ENCODE results near the gene DSCAM. TPM values are rescaled to one million over a fixed set of nuclear protein-coding genes. Genes with fewer than 3 reads are reported as not detected.

Gene DSCAM
- polyA plus RNA-seq, 1 donor = 1.2 TPM

DNA sequence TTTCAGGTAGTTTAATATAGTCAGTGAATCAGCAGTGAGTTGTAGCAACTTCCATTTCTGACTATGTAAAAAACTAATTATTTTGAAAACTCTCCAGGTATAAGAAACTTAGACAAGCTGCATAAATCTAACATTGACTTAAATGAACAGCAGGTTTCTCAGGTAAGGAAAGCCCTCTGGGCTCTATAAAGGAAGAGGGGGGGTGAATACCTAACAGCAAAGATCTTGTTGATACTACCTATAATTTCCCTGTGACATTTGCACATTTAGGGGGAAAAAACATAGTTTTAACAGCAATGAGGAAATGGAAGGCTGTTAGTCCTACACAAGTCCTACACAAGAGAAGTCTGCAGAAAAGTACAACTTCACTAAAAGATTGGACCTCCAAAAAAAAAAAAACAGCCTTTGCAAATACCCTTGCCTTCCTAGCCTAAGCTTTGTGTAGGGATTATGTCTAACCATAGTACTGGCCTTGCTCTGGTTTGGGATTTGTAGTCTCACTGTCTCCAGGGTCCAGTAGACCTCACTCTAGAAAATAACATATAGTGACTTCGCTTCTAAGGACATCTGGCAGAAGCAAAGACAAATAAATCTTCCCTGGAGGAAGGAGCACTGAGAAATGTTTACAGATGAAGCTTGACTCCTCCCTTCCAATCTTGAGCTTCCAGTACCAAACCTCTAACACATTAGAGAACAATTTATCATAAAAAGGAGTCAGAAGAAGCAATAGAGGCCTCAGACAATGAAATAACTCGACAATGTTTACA is 459.8 kb downstream of the DSCAM start:
- DNase-seq (ENCODE audit: low read depth) = no peak

DNA sequence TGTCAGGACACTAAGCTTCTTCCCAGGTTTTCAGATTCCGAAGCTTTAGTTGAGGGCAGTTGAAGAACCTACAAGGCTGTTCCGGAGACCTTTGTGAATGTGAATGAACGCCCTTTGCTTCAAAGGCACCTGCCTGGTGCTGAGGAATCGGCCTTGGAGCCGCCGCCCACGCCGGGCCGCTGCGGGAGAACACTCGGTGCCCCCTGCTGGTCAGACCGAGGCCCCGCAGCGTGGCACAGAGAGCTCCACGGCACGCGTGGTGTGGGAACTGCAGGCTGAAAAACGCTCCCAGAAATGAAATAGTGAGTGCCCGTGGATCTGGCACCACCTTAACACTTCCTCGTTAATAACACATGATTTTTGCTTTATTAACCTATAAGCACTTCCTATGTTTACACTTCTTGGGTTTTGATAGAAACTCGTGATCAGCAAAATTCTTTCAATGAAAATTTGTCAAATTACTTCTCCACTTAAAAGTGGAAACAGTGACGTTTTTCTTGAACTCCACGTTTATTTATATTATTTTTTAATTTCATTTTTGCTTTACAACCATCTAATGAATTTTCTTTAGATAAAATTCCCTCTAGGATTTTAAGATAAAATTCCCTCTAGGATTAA is 460.6 kb downstream of the DSCAM start:
- DNase-seq (ENCODE audit: low read depth) = no peak

DNA sequence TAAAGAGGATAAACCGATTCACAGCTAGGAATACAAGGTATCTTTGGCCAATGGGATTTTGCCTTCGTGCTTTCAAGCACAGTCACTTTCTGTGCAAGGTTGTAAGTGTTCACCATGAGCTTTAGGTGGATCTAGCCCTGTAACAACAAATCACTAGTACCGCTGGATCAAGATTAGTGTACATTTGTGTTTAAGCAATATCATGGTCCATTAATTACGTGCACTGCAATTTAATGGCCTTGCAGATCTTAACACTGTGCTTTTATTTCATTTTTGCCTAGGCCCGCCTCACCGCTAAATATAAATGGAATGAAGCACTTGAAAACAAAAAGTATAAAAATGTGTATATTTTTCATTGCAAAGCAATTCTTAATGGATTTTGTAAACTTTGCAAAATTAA is 461.1 kb downstream of the DSCAM start:
- DNase-seq (ENCODE audit: low read depth) = no peak

DNA sequence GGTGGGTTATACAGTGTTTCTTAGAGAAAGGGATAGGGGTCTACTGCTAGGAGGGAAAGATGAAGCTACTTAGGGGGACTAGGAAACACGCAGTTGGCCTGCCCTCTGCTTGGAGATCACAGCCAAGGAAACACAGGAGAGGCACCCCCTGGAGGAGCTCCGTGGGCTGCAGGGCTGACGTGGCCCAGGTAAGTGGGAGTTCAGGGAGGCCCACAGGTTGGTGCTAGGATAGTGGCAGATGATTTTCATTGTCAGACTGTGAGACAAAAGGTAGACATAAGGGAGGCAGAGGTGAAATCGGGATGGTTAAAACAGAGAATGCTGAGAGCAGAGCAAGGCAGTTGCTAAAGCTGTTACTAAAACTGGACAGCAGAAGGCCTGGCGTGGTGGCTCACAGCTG is 463.0 kb downstream of the DSCAM start:
- no peak for DNase-seq (ENCODE audit: low read depth)

DNA sequence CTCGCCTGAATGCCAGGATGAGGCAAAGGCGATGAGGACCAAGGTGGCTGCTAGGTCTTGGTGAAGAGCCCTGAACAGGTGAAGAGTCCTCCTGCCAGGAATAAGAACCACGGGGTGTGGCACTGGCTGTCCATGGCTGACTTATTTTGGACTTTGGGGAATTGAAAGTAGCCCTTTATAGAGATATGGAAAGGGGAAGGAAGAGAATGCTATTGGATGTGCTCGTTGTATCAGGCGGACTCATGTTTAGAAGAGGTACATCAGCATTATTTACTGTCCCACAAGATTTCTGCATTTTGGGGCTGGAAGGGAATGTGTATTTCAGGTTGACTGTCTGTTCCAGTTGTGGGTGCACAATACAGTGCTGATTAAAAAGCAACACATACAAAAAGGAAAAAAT is 465.8 kb downstream of the DSCAM start:
- DNase-seq (ENCODE audit: low read depth) = no peak

DNA sequence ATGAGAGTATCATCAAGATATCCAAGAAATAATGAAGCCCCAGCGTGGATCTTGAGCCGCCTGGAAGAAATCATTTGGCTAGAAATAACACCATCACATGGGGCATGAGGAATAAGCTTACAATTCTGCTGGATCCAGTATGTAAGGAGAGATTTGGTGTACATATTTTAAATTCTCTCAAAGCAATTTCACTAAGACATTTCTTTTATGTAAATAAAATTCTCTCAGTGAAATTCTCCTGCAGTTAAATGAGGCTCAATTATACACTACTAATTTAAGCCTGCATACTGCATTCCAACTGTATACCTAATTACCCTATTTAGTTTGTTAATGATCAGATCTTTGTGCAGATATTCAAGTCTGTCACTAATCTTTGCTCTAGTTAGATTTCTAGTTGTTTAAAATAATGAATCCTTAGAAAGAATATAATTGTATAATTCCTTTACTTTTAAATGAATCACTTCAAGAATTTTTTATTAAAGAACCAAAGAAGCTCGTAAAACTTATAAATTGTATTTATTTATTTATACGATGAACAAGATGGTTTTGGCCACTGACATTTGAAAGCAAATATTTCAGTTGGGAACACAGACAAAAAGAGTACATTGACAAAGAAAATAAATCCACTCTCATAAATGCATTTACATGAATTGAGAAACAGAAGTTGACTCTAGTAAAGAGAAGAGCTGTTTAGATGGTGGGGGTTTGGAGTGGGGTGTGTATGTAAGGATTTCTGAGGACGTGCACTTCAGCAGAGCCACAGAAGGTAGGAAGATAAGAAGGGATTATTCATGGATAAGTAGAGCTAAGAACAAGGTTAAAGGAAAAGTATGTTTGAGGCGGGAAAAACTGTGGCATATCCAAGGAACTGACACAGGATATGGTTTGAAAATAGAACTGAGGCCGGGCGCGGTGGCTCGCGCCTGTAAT is 466.8 kb downstream of the DSCAM start:
- no peak for DNase-seq (ENCODE audit: low read depth)

DNA sequence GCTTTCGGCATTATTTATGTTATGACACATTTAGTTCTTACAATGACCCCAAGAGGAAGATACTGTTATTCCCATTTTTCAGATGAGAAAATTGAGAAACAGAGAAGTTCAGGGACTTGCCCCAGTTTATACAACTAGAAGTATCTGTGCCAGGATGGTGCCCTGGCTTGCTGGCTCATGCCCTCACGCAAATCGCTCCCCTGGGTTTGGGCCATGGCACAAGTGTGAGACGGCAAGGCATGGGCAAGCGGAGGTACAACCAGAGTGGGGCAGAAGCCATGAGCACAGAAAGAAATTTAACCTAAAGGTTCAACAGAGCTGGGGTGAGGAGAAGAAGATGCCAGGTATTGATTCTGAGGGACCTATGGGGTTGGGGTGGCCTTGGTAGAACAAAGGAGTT is 469.8 kb downstream of the DSCAM start:
- no peak for DNase-seq (ENCODE audit: low read depth)

DNA sequence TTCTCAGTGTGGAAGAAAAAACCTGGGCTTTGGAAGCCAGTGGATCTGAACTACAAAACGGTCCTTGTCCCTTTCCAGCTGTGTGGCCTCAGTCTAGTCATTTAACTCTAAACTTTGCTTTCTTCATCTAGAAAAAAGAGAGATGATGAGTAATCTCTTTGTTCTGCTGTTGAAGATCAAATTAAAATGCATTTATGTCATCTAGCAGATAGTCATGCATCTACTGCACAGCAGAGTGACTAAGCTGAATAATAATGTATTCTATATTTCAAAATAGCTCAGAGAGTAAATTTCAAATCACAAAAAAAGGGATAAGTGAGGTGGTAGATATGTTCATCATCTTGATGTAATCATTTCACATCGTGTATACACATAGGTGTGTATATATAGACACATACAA is 473.2 kb downstream of the DSCAM start:
- DNase-seq (ENCODE audit: low read depth) = no peak

DNA sequence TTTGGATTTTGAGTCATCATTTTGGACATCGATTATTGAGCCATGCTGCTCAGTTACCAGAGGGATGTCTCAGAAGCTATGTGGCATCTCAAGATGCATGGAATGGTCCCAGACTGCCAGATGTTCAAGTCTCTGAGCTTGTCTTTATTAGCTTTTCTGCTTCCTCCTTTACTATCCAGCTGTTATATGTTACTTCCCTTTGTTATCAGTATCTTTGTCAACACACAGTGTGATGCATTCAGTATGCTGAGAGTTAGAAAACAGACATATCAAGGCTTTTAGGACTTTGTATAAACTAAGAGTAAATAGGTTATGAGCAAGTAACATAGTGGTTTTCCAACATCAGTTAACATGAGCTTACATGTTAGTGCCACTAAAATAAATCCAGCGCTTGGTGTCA is 474.5 kb downstream of the DSCAM start:
- DNase-seq (ENCODE audit: low read depth) = no peak

DNA sequence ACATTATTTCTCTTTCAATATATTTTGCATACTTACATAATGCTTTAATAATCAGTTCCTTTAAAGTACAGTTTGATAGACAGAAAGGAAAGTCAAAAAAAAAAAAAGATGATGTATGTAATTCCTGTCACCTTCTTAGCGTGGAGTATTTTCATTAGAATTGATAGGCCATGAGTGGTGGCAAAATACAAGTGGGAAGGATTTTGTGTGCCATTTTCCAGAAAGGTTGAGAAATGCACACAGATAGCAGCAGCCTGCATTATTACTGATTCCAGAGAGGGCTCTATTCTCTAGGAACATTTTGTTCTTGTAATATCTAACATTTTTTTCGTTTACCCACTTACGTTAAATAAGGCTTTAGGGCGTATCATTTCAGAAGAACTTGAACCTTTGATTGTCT is 475.6 kb downstream of the DSCAM start:
- DNase-seq (ENCODE audit: low read depth) = no peak

DNA sequence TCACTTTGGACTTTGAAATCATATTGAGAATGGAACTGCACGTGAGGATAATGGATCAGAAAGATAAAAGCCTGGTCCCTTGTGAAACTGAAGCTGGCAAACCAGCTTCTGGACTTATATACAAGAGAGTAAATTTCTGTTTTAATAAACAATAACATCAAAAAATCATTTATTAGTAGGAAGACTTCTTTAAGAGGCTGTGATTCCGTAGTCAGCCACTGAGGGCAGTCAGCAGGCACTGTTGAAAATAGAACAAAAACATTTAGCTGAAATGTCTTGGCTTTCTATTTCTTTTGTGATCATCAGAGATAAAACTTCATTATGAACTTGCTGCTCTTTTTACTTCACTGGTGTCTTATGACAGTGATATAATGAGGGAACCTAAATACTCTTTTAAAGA is 490.3 kb downstream of the DSCAM start:
- no peak for DNase-seq (ENCODE audit: low read depth)

DNA sequence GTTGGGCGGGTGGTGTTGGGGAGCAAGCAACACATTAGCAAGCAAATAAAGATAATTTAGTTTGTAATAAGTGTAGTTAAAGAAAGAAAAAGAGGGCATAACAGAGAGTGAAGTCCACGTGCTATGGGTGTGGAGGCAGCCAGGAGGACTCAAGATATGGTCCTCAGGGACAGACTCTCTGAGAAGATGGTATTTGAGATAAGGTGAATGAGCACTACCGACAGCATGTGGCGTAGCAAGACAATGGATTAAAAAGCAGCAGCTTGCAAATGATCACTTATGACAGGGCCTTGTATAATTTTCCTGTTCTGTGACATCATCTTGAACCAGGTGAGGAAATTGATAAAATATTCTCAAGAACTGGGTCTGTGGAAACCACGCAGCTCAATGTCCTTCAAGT is 491.9 kb downstream of the DSCAM start:
- no peak for DNase-seq (ENCODE audit: low read depth)

DNA sequence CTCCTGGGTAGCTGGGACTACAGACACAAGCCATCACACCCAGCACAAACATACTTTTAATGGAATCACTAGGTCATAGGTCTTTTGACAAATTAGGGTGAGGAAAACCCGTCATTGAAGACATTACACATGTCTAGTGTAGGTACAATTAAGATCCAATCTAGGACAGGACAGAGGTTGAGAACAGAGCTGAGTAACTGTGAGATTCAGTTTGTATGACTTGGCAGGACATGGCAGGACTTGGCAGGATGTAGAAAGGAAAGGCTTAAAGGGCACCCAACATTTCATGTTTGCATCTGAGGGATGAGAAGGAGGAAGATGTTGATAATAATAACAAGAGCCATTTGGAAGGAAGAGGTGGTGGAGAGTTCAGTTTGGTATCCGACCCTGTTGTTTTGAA is 496.0 kb downstream of the DSCAM start:
- DNase-seq (ENCODE audit: low read depth) = no peak

DNA sequence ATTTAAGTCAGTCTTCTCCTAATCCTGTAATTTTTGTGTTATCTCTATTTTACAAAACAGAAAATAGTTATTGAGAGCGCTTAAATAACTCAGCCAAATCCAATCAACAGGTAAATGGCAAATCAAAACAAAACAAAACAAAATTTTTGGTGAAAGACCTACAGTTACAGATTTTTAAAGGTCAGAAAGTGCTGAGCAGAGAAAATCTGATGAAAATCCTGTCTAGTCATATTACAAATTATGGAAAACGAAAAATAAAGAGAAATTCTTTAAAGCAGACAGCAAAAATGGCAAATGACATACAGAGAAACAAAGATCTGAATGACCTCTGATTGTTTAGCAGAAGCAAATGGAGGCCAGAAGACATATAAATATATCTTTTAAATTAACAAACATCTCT is 497.4 kb downstream of the DSCAM start:
- no peak for DNase-seq (ENCODE audit: low read depth)

DNA sequence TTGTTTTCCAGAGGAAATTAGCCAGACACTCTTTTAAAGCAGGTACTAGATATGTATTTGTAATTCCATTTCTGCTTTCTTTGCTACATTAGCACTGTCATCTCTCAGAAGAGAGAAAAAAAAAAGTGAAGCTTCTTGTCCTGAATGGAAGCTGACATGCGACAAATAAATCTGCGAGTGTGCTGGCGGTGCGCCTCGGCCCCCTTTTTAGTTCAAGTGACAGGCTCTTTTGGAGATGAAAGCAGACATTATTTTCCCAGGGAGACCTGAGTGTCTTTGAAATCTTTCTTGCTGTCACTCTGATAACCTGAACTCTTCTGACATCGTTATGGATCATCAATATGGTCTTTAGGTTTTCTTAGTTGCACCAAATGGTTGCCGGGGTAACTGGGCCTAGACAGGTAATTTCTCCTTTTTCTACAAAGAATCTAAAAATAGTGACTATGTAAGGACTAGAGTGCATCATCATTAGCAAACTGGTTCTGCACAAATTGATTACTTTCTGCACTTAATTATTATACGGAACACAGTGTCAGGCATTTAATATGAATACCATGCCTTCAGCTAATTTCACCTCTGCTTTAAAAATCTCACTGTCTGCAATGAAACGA is 501.1 kb downstream of the DSCAM start:
- DNase-seq (ENCODE audit: low read depth) = no peak

DNA sequence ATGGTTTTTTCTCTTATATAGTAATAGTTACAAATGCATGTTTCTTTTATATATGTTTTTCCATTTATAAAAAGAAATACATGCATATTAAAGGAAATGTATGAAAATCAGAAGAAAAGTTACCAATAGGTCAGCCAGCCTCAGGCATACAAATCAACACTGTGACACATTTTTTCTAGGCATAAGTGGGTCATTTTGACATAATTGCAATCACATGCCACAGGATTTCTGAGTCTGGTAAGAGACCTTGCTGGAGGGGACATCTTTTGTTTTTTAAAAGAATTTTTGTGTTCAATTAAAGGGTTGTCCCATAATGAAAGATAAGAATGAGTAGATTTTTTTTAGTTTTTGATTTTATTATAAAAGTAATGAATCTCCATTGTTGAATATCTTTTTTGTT is 506.6 kb downstream of the DSCAM start:
- no peak for DNase-seq (ENCODE audit: low read depth)

DNA sequence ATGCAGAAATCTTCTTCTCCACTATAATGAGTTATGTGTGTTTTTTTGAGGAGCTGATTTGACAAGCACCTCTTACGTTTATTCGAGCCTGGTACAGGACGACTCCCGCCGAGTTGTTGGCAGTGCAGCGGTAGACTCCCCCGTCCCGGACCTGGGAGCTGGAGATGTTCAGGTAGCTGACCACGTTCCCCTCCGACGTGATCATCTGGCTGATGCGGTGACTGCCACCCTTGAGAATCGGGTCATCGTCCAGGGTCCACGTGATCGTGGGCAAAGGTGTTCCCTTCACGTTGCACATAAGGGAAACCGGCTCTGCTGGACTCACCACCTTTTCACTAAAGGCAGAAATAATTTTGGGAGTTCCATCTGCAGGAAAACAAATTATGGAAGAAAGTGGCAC is 507.9 kb downstream of the DSCAM start:
- no peak for DNase-seq (ENCODE audit: low read depth)

DNA sequence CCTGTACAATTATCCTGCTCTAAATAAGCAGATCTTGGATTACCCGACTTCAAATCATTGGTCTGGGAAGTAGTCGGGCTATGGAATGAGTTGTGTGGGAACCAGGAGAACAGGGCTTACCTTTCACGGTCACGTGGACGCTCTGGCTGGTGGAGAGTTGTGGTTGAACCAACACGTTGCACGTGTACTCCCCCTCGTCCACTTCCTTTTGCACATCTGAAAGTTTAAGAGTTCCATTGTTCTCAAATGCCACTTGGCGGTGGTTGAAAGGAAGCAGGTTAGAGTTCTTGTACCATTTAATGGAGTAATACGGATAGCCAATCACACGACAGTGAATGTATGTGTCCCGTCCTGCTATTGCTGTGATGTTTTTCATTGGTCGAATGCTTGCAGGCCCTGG is 509.0 kb downstream of the DSCAM start:
- no peak for DNase-seq (ENCODE audit: low read depth)

DNA sequence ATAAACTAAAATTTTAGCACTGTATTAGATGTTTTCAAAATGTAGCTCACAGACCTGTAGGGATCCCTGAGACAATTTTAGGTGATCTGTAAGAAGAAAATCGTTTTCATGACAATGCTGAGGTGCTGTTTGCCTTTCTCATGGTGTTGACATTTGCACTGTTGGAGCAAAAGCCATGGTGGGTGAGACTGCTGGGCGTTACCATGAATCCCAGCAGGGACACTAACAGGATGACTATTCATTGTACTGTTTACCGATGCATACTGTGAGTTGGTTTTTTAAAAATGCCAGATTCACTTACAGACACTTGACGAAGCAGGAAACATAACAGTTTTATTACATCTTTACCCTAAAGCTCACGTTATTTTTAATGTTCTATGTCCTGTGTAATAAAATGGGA is 511.3 kb downstream of the DSCAM start:
- DNase-seq (ENCODE audit: low read depth) = no peak

DNA sequence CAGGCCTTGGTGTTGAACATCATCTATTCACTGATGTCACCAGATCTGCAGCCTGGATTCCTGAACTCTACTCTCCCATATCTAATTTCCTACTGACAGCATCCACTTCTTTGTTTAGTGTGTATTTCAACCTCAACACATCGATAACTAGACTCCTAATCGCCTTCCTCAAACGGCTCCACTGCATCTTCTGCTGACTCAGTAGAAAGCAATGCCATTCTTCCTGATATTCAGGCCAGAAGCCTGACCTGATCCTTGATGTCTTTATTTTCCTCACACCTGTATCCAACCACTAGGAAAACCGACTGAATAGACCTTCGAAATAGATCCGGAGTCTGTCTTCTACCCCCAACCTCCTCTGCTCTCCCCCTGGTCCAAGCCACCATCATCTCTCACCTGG is 512.8 kb downstream of the DSCAM start:
- no peak for DNase-seq (ENCODE audit: low read depth)

DNA sequence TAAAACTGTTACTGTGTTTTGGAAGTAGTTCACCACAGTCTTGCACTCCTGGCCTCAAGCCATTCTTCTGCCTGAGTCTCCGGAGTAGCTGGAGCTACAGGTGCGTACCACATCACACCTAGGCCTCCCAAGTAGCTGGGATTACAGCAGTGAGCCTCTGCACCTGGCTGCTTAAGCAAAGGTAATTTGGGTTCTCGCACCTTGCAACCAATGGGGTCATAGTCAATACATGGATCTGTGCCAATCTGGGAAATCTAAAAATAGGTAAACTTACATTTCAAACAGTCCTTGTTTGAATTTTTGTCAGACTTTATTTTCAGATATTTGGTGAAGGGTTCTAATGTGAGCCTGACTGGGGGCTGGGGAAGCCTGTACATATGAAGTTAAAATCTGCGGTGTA is 513.2 kb downstream of the DSCAM start:
- DNase-seq (ENCODE audit: low read depth) = no peak

DNA sequence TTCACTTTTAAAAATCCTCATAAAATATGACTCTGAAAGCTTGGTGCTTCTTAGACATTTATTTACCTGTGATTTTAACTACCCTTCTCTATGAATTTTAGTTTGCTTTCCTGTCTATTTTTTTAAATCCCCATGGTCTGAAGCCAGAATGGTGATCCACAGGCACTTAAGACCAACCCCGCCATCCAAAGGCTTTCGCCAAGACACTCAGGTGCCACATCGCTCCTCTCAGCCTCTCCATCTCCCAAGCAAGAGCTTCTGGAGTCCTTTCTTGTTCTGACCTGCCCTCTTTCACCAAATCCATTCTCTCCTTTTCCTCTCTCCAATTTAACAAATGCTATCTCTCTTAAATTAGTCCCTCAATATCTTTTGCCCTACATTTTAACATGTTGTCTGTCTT is 515.2 kb downstream of the DSCAM start:
- DNase-seq (ENCODE audit: low read depth) = no peak

Data from forelimb muscle (tissue), 1 donor.